DND-41 (cell line): ENCODE measurements around the gene JADE2.

Source experiments
- ATAC-seq: fragments of 200-7000 bp; cut with Tn5 transposase; 3 replicates; pipeline ENCODE4 v1.9.1; 2021; ENCODE audit warnings: low read depth; ENCODE audit not compliant: insufficient read depth
- DNase-seq: peaks from one replicate; pipeline ENCODE4 v3.0.0-alpha.2; 2020
- H2AFZ ChIP-seq: 2 replicates; pipeline ENCODE4 v1.6.0; 2012; ENCODE audit warnings: low read depth, low read length
- H3K27ac ChIP-seq: 2 replicates; pipeline ENCODE4 v1.5.1; 2012; ENCODE audit warnings: low read length, inconsistent platforms
- H3K27me3 ChIP-seq: fragments of 200-600 bp; sonication (generic); 2 replicates; pipeline ENCODE4 v1.6.0; 2012; ENCODE audit warnings: low read length, mild to moderate bottlenecking, inconsistent platforms; ENCODE audit not compliant: insufficient read depth, poor library complexity
- H3K36me3 ChIP-seq: 2 replicates; pipeline ENCODE4 v1.5.1; 2012; ENCODE audit warnings: low read length, inconsistent platforms; ENCODE audit not compliant: insufficient read depth
- H3K4me1 ChIP-seq: 2 replicates; pipeline ENCODE4 v1.5.1; 2012; ENCODE audit warnings: mild to moderate bottlenecking, low read length; ENCODE audit not compliant: insufficient read depth
- H3K4me2 ChIP-seq: 2 replicates; pipeline ENCODE4 v1.6.0; 2012; ENCODE audit warnings: mild to moderate bottlenecking, moderate library complexity, low read length, inconsistent platforms; ENCODE audit not compliant: insufficient read depth
- H3K4me3 ChIP-seq, 2 experiments: fragments of 200-600 bp in 1 of 2; shearing (Covaris generic) in 1 of 2; 2 replicates each; pipeline ENCODE4 v1.5.1; 2012 to 2016; ENCODE audit warnings: inconsistent platforms in 2 of 2, low read length in 2 of 2, mild to moderate bottlenecking in 2 of 2, low read depth in 1 of 2, moderate library complexity in 1 of 2
- H3K79me2 ChIP-seq: 2 replicates; pipeline ENCODE4 v1.6.0; 2012; ENCODE audit warnings: low read length, inconsistent platforms; ENCODE audit not compliant: insufficient read depth
- H3K9ac ChIP-seq: 2 replicates; pipeline ENCODE4 v1.6.0; 2012; ENCODE audit warnings: low read depth, mild to moderate bottlenecking, inconsistent platforms, low read length, moderate library complexity
- H3K9me3 ChIP-seq: 2 replicates; pipeline ENCODE4 v1.5.1; 2012; ENCODE audit warnings: low read length, moderate library complexity, mild to moderate bottlenecking, inconsistent platforms; ENCODE audit not compliant: insufficient read depth, severe bottlenecking
- H4K20me1 ChIP-seq: 2 replicates; pipeline ENCODE4 v1.6.0; 2012; ENCODE audit warnings: low read length; ENCODE audit not compliant: insufficient read depth
- CTCF ChIP-seq: IDR thresholded peaks from 2 replicates; pipeline ENCODE4 v1.5.1; 2012; ENCODE audit warnings: borderline replicate concordance, low read length, moderate library complexity, mild to moderate bottlenecking; ENCODE audit not compliant: poor library complexity, severe bottlenecking; ENCODE audit errors: extremely low read depth
- EZH2 ChIP-seq: IDR thresholded peaks from 3 replicates; pipeline ENCODE4 v1.6.1; 2012; ENCODE audit warnings: borderline replicate concordance, low read depth, mild to moderate bottlenecking, moderate library complexity, low read length, inconsistent platforms; ENCODE audit not compliant: severe bottlenecking

The JADE2 gene

GRCh38 chr5:134626369-134627014, 101.0 kb downstream of the JADE2 start:
- Histone ChIP-seq H3K27me3 (no peaks in the 10 kb centered on the region), H3K4me1 (peaks cover 13% of the 10 kb centered on the region), H2AFZ (no peak overlapping the region), H3K9me3 (no peaks in the 10 kb centered on the region), H3K9ac (no peak overlapping the region), H3K4me2 (no peak overlapping the region), H3K4me3 (no peak overlapping the region), H3K27ac (no peak overlapping the region), H3K79me2 (peaks cover 44% of the 10 kb centered on the region), H3K36me3 (peaks cover 13% of the 10 kb centered on the region), H4K20me1 (no peaks in the 10 kb centered on the region)
- DNase-seq, result no peak
- ATAC-seq, result no peak
- TF ChIP-seq CTCF (no peak), EZH2 (no peak)
